Measurements from ENCODE around the gene C1S. TPM values are rescaled to one million over a fixed set of nuclear protein-coding genes. Genes with fewer than 3 reads are reported as not detected.
"Not testable (repeated sequence)": the region's sequence is repeated elsewhere in the genome, so short reads cannot be mapped to it uniquely, and the experiment has no call there.

Gene C1S
- 1 to 10 TPM; 1.7 to 2.0 TPM for total RNA-seq

DNA sequence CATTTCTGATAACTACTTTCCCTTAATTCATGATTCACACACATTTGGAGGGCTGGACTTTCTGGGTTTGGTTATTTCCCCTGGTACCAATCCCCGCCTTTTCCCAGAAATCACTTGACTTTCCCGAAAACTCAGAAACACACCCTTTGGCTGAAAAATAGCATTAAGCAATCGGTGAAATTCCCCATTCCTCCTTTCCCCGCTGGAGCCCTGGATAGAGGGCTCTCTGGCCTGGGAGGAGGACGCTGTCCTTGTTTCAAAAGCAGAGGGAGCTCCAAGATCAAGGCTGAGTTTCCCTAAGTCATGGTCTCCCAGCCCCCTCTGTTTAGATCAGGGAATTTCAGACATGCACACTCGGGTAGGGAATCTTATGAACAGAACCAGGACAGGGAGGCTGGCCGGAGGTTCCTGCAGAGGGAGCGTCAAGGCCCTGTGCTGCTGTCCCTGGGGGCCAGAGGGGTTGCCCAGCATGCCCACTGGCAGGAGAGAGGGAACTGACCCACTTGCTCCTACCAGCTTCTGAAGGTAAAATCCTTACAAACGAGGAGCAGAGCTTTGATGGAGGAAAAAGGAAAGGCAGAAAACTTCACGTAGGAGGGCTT lies at the start of gene C1S:
Gene C1S, plus strand, starts transcription at position 366 of the 602 bp plus-strand sequence. CDS start 1,195 bp downstream, outside the sequence.
- H3K4me3 Mint-ChIP-seq, result no peak within 1 kb of the TSS
- ChIA-PET CTCF (no interaction called here), POLR2A (no interaction called here)
- intact Hi-C loops (cut with micrococcal nuclease), result no loop called here
- no peaks in the 10 kb centered on the region for H3K4me1 Mint-ChIP-seq (ENCODE audit: low read depth)
- no peaks in the 10 kb centered on the region for H3K36me3 Mint-ChIP-seq
- DNase-seq, result no peak
- H3K27me3 Mint-ChIP-seq, result peaks cover 16% of the 10 kb centered on the region
- H3K27ac Mint-ChIP-seq, result no peak within 1 kb of the TSS
- no peaks in the 10 kb centered on the region for H3K9me3 Mint-ChIP-seq

DNA sequence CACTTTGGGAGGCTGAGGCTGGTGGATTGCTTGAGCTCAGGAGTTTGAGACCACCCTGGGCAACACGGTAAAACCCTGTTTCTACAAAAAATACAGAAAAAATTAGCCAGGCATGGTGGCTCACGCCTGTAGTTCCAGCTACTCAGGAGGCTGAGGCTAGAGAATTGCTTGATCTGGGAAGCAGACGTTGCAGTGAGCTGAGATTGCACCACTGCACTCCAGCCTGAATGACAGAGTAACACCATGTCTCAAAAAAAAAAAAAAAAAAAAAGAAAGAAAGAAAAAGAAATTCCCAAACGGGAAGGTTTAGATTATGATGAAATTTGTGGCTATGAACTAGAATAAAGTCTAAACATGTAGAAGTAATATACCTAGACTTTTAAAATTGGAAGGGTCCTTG lies 49.1 kb upstream of the C1S start:
- DNase-seq; H3K27ac Mint-ChIP-seq; CTCF ChIA-PET; H3K4me3 Mint-ChIP-seq; H3K9me3 Mint-ChIP-seq; POLR2A ChIA-PET; intact Hi-C loops (cut with micrococcal nuclease); H3K27me3 Mint-ChIP-seq: not testable (repeated sequence)
- peaks cover 20% of the 10 kb centered on the region for H3K4me1 Mint-ChIP-seq (ENCODE audit: low read depth)
- H3K36me3 Mint-ChIP-seq, result peaks cover 13% of the 10 kb centered on the region

GRCh38 chr12:7012024-7012607 lies 48.4 kb upstream of the C1S start:
- Mint-ChIP-seq H3K36me3 (peaks cover 11% of the 10 kb centered on the region), H3K9me3 (no peaks in the 10 kb centered on the region), H3K4me3 (no peak overlapping the region), H3K27me3 (no peaks in the 10 kb centered on the region), H3K4me1 (ENCODE audit: low read depth) (peaks cover 27% of the 10 kb centered on the region), H3K27ac (no peak overlapping the region)
- CTCF ChIA-PET, result interaction anchor here (0.7 to 1.4 kb wide), 2 partner anchors 11 to 101 kb away, joined by 3 read pairs; no protein-coding TSS in a partner anchor
- intact Hi-C loops (cut with micrococcal nuclease), result no loop called here
- no peak for DNase-seq
- POLR2A ChIA-PET, result no interaction called here

- Mint-ChIP-seq H3K27me3 (no peaks in the 10 kb centered on the region), H3K9me3 (no peaks in the 10 kb centered on the region), H3K4me1 (ENCODE audit: low read depth) (peaks cover 28% of the 10 kb centered on the region), H3K27ac (no peak overlapping the region), H3K4me3 (no peak overlapping the region), H3K36me3 (peaks cover 11% of the 10 kb centered on the region)
- CTCF ChIA-PET, result interaction anchor here (1.4 kb wide), 1 partner anchor 100 kb away, joined by 3 read pairs; no protein-coding TSS in a partner anchor
- POLR2A ChIA-PET, result interaction anchor here (0.9 kb wide), 1 partner anchor 69 kb away, joined by 3 read pairs; no protein-coding TSS in a partner anchor
- DNase-seq, result no peak
- intact Hi-C loops (cut with micrococcal nuclease), result no loop called here
Observed at GRCh38 chr12:7013101-7013500, 47.4 kb upstream of the C1S start.

DNA sequence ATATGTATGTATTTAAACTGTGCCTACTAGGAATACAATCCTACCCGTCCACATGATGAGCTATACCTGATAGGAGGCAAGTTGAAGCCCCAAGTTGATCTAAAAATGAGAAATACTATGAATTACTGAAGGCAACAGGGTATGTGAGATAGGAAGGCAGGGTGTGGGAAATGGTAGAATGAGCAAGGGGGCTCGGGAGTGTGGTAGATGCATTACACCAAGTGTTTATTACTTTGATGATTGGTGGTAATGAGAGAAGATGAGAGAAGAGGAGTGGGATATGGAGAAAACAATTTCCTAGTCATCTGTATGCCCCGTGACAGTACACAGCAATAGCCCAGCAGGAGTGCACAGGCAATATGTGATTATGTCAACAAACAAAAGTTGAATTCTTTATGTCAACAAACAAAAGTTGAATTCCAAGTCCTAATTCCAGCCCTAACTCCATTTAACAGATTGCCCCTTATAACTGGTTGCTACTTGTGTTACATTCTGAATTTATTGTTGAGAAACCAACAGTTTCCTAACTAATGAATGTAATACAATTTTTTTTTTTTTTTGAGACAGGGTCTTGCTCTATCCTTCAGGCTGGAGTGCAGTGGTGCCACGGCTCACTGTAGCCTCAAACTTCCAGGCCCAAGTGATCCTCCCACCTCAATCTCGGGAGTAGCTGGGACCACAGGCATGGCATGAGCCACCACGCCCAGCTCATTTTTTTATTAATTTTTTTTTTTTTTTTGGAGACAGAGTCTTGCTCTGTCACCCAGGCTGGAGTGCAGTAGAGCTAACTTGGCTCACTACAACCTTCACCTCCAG lies 44.8 kb upstream of the C1S start:
- Mint-ChIP-seq H3K4me3 (no peak overlapping the region), H3K27ac (no peak overlapping the region), H3K27me3 (no peaks in the 10 kb centered on the region), H3K4me1 (ENCODE audit: low read depth) (peaks cover 26% of the 10 kb centered on the region), H3K9me3 (no peaks in the 10 kb centered on the region), H3K36me3 (peaks cover 5% of the 10 kb centered on the region)
- intact Hi-C loops (cut with micrococcal nuclease), result loop anchor here (5.0 kb wide), 1 partner anchor 117 kb away; the partner anchor contains the start of gene CLSTN3
- POLR2A ChIA-PET, result no interaction called here
- CTCF ChIA-PET, result interaction anchor here (1.8 kb wide), 1 partner anchor 10 kb away, joined by 4 read pairs; no protein-coding TSS in a partner anchor
- no peak for DNase-seq

DNA sequence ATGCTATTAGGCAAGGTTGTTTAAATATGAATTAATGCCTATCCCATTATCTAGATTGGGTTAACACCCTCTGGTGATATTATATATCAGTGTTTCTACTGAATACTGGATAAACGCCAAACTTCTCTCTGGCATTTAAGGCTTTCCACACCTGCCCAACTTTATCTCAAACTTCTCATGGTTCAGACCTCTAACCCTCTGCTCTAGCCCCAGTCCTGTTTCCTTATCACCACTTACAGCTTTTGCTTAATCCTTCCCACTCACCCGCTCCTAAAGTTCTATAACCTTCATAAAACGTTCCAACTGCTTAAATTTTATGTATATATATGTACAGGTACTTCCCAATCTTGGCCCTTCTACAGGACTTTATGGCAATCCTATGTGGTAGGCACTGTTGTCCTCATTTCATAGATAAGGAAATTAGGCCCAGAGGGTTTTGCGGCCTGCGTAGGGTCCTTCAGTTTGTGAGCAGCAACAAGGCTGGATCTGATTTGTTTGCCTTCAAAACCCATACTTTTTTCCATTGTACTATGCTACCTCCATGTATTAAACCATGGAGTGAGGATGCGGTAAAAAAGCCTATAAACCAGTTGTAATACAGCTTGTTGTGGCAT lies 43.5 kb upstream of the C1S start:
- intact Hi-C loops (cut with micrococcal nuclease), result loop anchor here (5.0 kb wide), 1 partner anchor 115 kb away; the partner anchor contains the start of gene CLSTN3
- peaks cover 26% of the 10 kb centered on the region for H3K4me1 Mint-ChIP-seq (ENCODE audit: low read depth)
- no peaks in the 10 kb centered on the region for H3K27me3 Mint-ChIP-seq
- no peaks in the 10 kb centered on the region for H3K9me3 Mint-ChIP-seq
- POLR2A ChIA-PET, result interaction anchor here (2.0 to 2.7 kb wide), 2 partner anchors 73 to 91 kb away, joined by 8 to 17 read pairs; partner anchors contain the start of genes C12orf57 and RNU7-1
- no peak overlapping the region for H3K27ac Mint-ChIP-seq
- peak overlapping the region; percentile 88 for H3K4me3 Mint-ChIP-seq
- CTCF ChIA-PET, result interaction anchor here (0.8 to 2.4 kb wide), 8 partner anchors 9 to 153 kb away, joined by 3 to 13 read pairs (median 6); partner anchors contain the start of genes C12orf57 and RNU7-1
- peaks cover 5% of the 10 kb centered on the region for H3K36me3 Mint-ChIP-seq
- DNase-seq, result no peak

DNA sequence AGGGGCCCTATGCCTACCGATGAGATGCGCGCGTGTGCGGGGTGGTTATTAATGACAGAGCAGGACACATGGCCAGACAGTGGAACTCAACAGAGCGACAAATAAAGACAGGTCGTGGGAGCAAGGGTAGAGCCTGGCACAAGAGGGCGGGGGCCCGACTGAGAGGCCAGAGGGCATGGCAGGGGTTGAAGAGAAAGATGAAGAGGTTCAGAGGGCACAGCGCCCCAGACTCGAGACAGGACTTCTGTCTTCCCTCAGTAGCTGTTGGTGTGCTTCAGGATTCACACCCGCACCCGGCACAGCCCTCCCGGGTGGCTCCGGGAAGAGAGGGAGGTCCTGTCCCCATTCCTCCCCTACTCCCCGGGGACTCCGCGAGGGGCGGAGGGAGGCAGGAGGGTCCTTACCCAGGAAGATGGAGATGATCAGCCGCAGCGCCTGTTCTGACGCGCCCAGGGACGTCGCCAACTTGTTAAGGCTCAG lies 42.6 kb upstream of the C1S start:
- no peak for DNase-seq
- Mint-ChIP-seq H3K4me3 (peak overlapping the region; percentile 88), H3K36me3 (peaks cover 4% of the 10 kb centered on the region), H3K27ac (peak overlapping the region; percentile 73), H3K27me3 (no peaks in the 10 kb centered on the region), H3K4me1 (ENCODE audit: low read depth) (peaks cover 26% of the 10 kb centered on the region), H3K9me3 (no peaks in the 10 kb centered on the region)
- intact Hi-C loops (cut with micrococcal nuclease), result loop anchor here (1.0 to 5.0 kb wide), 8 partner anchors 25 to 171 kb away; partner anchors contain the start of genes CLSTN3, EMG1, ENO2 and PEX5
- POLR2A ChIA-PET, result interaction anchor here (0.8 to 2.7 kb wide), 8 partner anchors 10 to 265 kb away, joined by 3 to 17 read pairs (median 4); partner anchors contain the start of genes C12orf57, MLF2 and RNU7-1
- CTCF ChIA-PET, result interaction anchor here (0.7 to 2.8 kb wide), 26 partner anchors 10 to 166 kb away, joined by 3 to 16 read pairs (median 4); partner anchors contain the start of genes C12orf57, C1R, C1RL and RBP5

GRCh38 chr12:7018350-7019042 lies 42.0 kb upstream of the C1S start, which contains the start of gene LPCAT3:
LPCAT3 (minus strand) TSS chr12:7018476; CDS start chr12:7018424, 52 bp downstream.
- intact Hi-C loops (cut with micrococcal nuclease), result loop anchor here (1.0 to 5.0 kb wide), 8 partner anchors 24 to 171 kb away; partner anchors contain the start of genes CLSTN3, EMG1, ENO2 and PEX5
- peaks cover 26% of the 10 kb centered on the region for H3K4me1 Mint-ChIP-seq (ENCODE audit: low read depth)
- no peaks in the 10 kb centered on the region for H3K9me3 Mint-ChIP-seq
- no peaks in the 10 kb centered on the region for H3K27me3 Mint-ChIP-seq
- H3K36me3 Mint-ChIP-seq, result peaks cover 4% of the 10 kb centered on the region
- ChIA-PET POLR2A (interaction anchor here (0.8 to 2.7 kb wide), 10 partner anchors 11 to 266 kb away, joined by 3 to 17 read pairs (median 4); partner anchors contain the start of genes C12orf57, MLF2 and RNU7-1), CTCF (interaction anchor here (0.7 to 2.8 kb wide), 25 partner anchors 10 to 166 kb away, joined by 3 to 16 read pairs (median 5); partner anchors contain the start of genes C12orf57, C1R, C1RL and RBP5)
- H3K27ac Mint-ChIP-seq, result peak within 1 kb of the TSS; percentile 73
- H3K4me3 Mint-ChIP-seq, result peak within 1 kb of the TSS; percentile 88
- DNase-seq, result peak; percentile 98

DNA sequence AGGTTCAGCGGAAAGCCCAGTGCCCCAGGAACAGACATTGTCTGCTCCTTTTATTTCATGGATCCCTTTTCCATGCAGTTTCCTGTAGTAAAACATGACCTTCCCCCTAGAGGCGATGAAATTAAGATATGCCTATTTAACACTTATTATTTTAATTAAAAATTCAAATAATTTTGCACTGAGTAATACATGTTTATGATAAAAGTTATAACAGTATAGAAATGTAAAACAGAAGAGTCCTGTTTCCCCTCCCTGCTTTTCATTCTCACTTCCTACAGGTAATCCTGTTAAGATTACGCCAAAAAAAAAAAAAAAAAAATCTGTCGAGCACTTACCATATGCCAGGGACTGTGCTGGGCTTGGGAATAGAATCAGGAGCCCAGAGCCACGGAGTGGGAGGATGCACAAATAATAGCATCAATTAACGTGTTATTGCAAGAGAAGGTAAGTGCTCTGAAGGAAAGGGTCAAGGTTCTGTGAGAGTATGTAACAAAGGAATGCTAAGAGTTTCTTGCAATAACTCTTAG lies 41.4 kb upstream of the C1S start:
- CTCF ChIA-PET, result interaction anchor here (1.0 to 2.8 kb wide), 13 partner anchors 9 to 167 kb away, joined by 3 to 16 read pairs (median 6); partner anchors contain the start of genes C12orf57, C1RL, RNU7-1 and USP5
- POLR2A ChIA-PET, result interaction anchor here (1.0 to 2.7 kb wide), 5 partner anchors 10 to 128 kb away, joined by 3 to 17 read pairs (median 4); partner anchors contain the start of genes C12orf57 and RNU7-1
- intact Hi-C loops (cut with micrococcal nuclease), result loop anchor here (2.0 to 5.0 kb wide), 4 partner anchors 24 to 146 kb away; partner anchors contain the start of genes CLSTN3, ENO2 and SPSB2
- H3K9me3 Mint-ChIP-seq, result no peaks in the 10 kb centered on the region
- peaks cover 22% of the 10 kb centered on the region for H3K4me1 Mint-ChIP-seq (ENCODE audit: low read depth)
- no peaks in the 10 kb centered on the region for H3K27me3 Mint-ChIP-seq
- peak overlapping the region; percentile 73 for H3K27ac Mint-ChIP-seq
- H3K4me3 Mint-ChIP-seq, result peak overlapping the region; percentile 88
- no peaks in the 10 kb centered on the region for H3K36me3 Mint-ChIP-seq
- no peak for DNase-seq

GRCh38 chr12:7021956-7022355 lies 38.6 kb upstream of the C1S start:
- H3K4me1 Mint-ChIP-seq (ENCODE audit: low read depth), result peaks cover 9% of the 10 kb centered on the region
- H3K4me3 Mint-ChIP-seq, result no peak overlapping the region
- intact Hi-C loops (cut with micrococcal nuclease), result no loop called here
- H3K27ac Mint-ChIP-seq, result no peak overlapping the region
- no peaks in the 10 kb centered on the region for H3K9me3 Mint-ChIP-seq
- ChIA-PET CTCF (interaction anchor here (1.0 to 1.2 kb wide), 2 partner anchors 69 to 86 kb away, joined by 3 to 4 read pairs; no protein-coding TSS in a partner anchor), POLR2A (no interaction called here)
- H3K36me3 Mint-ChIP-seq, result no peaks in the 10 kb centered on the region
- peaks cover 1% of the 10 kb centered on the region for H3K27me3 Mint-ChIP-seq
- no peak for DNase-seq
